ENCODE measurements around the gene BRD1. TPM values are rescaled to one million over a fixed set of nuclear protein-coding genes. Genes with fewer than 3 reads are reported as not detected.

Gene BRD1
- total RNA-seq, 4 donors from 2014 or later, result 21.2 to 37.1 (median 28.6) TPM

DNA sequence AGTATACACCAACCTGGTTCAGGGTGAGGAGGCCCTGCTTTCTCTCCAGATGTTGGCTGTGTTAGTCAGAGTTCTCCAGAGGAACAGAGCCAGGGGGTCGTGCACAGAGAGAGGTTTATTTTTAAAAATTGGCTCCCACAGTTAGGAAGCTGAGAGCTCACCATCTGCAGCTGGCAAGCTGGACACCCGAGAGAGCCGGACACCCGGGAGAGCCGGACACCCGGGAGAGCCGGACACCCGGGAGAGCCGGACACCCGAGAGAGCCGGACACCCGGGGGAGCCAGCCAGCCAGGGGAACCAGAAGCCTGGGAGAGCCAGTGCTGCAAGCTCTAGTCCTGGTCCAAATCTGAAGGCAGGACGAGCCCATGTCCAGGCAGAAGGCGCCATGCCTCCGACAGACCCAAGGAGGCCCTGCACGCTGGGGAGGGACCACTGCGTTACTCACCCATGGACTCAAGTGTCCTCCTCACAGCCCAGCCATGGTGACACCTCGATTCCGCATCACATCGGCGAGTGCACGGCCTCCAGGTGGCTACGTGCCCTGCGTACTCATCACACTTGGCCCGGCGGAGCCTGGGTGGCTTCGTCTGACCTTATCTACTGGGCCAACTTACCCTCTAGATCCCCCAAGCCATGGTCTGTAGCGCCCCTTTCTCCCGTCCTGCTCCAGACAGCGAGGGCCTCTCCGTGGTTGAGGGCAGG is 99.0 kb downstream of the BRD1 start:
- TF ChIP-seq, protein P1, sequence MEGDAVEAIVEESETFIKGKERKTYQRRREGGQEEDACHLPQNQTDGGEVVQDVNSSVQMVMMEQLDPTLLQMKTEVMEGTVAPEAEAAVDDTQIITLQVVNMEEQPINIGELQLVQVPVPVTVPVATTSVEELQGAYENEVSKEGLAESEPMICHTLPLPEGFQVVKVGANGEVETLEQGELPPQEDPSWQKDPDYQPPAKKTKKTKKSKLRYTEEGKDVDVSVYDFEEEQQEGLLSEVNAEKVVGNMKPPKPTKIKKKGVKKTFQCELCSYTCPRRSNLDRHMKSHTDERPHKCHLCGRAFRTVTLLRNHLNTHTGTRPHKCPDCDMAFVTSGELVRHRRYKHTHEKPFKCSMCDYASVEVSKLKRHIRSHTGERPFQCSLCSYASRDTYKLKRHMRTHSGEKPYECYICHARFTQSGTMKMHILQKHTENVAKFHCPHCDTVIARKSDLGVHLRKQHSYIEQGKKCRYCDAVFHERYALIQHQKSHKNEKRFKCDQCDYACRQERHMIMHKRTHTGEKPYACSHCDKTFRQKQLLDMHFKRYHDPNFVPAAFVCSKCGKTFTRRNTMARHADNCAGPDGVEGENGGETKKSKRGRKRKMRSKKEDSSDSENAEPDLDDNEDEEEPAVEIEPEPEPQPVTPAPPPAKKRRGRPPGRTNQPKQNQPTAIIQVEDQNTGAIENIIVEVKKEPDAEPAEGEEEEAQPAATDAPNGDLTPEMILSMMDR (IDR thresholded peaks at IDR 0.05; ENCODE audit: low read depth), result no peak

DNA sequence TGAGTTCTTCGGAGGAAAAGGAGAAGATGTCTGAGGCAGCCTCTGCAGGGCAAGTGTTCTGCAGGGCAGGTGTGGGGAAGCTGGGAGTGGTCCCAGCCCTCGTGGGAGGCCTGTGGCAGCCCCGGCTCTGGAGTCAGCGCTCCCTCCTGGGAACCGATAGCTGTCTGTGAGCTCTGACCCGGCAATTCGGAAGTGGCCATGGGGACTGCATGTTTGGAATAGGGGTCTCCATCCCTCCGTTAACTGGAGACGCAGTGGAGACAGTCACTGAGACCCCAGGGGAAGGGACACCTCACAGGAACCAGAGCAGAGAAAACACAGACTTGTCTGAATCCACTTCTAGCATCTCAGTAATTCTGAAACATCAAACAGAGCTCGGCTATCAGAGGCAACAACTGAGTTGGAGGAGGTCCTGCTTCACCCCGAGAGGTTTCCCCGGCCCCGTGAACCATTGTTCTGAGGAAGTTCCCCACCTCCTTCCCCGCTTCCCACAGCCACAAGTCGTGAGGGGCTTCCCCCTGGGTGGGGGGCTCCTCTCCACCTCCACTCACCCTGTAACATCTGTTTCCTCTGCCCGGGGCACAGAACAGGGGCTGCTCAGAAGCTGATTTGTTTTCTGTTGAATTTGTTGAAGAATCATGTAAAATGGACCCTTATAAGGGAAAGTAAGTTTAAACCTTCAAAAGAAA is 99.6 kb downstream of the BRD1 start:
- TF ChIP-seq, protein P1 (IDR thresholded peaks at IDR 0.05; ENCODE audit: low read depth), result no peak

DNA sequence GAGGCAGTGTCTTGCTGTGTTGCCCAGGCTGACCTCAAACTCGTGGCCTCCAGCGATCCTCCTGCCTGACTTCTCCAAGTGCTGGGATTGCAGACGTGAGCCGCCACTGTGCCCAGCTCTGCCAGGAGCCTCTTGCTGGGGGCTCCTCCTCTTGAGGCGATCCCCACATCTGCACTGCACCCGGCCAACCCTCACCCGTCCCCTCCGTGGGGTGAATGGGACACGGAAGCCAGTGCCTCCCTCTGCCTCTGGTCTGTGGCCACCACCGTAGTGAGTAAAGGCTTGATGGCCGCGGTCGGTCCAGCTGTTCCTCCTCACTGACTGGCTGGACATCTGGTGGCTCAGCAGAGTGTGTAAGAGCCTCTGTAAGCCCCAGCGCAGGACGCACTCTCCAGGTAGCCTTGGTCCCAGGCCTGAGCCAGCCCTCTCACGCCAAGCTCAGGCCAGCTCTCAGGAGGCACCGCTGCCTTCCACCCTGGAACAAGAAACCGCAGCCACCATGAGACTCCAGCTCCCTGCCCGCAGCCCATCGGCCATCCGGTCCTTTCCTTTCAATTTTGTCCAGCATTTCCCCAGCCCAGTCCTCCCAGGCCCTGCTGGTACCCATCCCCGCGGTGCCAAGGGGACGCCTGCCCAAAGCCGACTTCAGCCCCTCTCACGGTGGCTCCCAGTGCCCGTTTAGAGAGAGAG is 100.3 kb downstream of the BRD1 start:
- TF ChIP-seq, protein P1 (IDR thresholded peaks at IDR 0.05; ENCODE audit: low read depth), result no peak

DNA sequence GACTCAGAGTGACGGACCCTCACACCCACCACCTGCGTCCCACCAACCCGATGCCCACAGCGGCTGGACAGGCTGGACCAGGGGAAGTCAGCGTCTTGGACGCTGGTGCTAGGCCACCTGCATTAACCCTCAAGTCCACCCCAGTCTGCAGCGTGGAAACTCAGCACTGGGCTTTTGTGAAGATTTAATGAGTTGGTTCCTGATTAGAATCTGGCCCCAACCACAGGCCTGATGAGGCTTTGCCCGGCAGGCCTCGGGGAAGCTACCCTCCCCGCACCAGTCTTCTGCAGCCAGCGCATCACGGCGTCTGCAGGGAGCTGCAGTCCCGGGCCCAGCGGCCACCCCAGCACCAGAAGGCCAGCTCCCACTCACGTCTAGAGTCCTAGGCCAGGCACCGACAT is 101.0 kb downstream of the BRD1 start:
- TF ChIP-seq, protein P1 (IDR thresholded peaks at IDR 0.05; ENCODE audit: low read depth), result no peak

DNA sequence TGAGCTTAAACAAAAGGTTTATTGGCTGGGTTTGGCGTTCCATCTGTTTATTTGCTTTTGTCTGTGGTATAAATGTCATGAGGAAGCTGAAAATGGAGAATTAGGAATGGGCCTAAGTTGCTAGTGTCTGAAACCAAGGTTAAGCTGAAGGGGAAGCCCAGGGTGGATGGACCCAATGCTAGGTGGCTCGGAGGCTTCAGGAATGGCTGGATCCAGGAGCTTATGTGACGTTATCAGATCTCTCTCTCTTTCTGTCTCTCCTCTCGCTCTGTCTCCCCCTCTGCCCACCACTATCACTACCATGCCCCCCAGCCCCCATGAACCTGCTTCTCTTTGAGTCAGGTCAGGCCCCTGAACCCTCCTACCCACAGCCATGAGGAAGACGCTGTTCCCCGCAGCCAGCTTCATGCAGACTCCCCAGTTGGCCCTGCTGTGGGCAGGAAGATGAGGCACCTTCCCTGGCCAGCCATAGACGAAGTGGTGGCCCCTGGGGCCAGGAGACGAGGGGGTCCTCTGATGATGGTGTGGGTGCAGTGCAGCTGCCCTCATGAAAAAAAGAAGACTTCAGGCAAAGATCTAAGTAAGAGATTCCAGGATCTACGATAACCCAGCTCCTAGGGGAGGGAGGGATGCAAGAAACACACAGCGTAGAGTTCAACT is 101.5 kb downstream of the BRD1 start:
- TF ChIP-seq, protein P1 (IDR thresholded peaks at IDR 0.05; ENCODE audit: low read depth), result no peak

DNA sequence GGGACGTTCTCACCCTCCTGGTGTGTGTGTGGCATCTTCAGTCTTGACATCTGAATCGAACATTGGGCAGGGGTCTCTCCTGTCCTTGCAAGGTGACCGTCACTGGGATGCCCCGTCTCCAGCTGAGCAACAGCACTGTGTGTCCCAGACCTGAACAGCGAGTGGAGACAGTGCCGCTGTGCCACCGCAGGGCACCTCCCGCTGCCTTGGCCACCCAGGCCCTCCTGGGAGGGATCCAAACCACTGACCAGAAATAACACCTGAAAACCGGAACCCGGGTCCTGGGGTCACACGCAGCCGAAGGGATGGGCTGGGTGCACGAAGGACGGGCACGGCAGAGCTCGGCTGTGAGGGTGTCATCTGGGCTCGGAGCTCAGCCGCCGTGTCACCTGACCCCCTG is 102.2 kb downstream of the BRD1 start:
- TF ChIP-seq, protein P1 (IDR thresholded peaks at IDR 0.05; ENCODE audit: low read depth), result no peak

All from subcutaneous adipose tissue (tissue), 4 donors.